ENCODE data around the gene RAPGEFL1.

The RAPGEFL1 gene

DNA sequence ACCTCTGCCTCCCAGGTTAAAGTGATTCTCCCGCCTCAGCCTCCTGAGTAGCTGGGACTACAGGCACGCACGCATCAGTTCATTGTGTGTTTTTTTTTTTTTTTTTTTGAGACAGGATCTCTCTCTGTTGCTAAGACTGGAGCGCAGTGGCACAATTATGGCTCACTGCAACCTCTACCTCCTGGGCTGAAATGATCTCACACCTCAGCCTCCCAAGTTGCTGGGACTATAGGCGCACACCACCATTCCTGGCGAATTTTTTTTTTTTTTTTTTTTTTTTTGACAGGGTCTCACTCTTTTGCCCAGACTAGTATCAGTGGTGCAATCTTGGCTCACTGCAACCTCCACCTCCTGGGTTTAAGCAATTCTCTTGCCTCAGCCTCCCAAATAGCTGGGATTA, 17.8 kb upstream of the RAPGEFL1 start:
- TF ChIP-seq, protein P1, sequence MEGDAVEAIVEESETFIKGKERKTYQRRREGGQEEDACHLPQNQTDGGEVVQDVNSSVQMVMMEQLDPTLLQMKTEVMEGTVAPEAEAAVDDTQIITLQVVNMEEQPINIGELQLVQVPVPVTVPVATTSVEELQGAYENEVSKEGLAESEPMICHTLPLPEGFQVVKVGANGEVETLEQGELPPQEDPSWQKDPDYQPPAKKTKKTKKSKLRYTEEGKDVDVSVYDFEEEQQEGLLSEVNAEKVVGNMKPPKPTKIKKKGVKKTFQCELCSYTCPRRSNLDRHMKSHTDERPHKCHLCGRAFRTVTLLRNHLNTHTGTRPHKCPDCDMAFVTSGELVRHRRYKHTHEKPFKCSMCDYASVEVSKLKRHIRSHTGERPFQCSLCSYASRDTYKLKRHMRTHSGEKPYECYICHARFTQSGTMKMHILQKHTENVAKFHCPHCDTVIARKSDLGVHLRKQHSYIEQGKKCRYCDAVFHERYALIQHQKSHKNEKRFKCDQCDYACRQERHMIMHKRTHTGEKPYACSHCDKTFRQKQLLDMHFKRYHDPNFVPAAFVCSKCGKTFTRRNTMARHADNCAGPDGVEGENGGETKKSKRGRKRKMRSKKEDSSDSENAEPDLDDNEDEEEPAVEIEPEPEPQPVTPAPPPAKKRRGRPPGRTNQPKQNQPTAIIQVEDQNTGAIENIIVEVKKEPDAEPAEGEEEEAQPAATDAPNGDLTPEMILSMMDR (IDR thresholded peaks at IDR 0.05; ENCODE audit: extremely low read depth, missing control alignments): no peak
- DNase-seq (ENCODE audit: low spot score): no peak

DNA sequence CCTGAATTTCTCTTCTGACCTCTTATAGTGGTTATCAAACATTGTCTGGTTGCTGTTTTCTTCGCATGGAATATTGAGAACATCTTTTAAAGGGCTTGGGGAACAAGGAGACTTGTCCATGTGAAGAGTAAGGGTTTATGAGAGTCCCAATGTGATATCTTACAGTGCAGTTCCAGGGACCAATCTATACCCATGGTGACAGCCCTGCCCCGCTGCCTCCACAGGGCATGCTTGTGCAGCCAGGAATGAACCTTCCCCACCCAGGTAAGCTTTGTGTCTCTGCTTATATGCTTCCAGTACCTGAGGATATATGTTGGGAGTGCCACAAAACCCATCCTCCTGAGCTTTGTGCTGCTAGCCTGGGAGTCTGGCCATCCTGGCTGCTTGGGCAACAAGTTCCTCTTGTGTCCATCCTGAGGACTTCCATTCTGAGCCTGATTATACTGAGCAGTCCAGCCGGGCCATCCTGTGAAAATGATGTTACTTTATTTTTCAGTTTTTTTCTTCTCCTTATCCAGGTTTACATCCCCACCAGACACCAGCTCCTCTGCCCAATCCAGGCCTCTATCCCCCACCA, 9.5 kb upstream of the RAPGEFL1 start:
- DNase-seq (ENCODE audit: low spot score): no peak
- TF ChIP-seq, protein P1 (IDR thresholded peaks at IDR 0.05; ENCODE audit: extremely low read depth, missing control alignments): no peak

DNA sequence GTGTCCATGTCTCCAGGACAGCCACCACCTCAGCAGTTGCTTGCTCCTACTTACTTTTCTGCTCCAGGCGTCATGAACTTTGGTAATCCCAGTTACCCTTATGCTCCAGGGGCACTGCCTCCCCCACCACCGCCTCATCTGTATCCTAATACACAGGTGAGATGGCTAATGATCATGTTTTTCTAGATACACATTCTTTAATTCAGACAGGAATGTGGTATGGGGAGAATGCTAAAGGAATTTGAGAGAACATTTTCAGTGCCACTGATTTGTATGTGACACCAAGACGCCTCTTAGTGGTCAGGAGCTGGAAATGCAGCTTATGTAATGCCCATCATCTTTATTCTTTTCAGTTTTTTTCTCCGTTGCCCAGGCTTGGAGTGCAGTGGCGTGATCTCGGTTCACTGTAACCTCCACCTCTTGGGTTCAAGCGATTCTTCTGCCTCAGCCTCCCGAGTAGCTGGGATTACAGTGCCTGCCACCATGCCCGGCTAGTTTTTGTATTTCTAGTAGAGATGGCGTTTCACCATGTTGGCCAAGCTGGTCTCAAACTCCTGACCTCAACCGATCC, 8.9 kb upstream of the RAPGEFL1 start:
- TF ChIP-seq, protein P1 (IDR thresholded peaks at IDR 0.05; ENCODE audit: extremely low read depth, missing control alignments): peak; percentile 60
- peak; percentile 66 for DNase-seq (ENCODE audit: low spot score)

DNA sequence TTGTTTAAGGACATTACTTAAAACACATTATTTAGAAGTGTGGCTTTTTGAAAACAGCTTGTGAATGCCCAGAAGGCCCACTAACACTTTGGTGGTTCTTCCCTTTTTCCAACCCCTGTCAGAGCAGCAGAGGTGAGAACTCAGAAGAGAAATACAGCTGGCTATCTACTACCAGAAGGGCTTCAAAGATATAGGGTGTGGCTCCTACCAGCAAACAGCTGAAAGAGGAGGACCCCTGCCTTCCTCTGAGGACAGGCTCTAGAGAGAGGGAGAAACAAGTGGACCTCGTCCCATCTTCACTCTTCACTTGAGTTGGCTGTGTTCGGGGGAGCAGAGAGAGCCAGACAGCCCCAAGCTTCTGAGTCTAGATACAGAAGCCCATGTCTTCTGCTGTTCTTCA, 6.9 kb upstream of the RAPGEFL1 start:
- TF ChIP-seq, protein P1 (IDR thresholded peaks at IDR 0.05; ENCODE audit: extremely low read depth, missing control alignments): no peak
- DNase-seq (ENCODE audit: low spot score): no peak

DNA sequence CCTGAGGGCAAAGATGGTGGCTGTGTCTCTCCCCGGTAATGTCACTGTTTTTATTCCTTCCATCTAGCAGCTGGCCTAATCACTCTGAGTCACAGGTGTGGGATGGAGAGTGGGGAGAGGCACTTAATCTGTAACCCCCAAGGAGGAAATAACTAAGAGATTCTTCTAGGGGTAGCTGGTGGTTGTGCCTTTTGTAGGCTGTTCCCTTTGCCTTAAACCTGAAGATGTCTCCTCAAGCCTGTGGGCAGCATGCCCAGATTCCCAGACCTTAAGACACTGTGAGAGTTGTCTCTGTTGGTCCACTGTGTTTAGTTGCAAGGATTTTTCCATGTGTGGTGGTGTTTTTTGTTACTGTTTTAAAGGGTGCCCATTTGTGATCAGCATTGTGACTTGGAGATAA, 5.5 kb upstream of the RAPGEFL1 start:
- no peak for DNase-seq (ENCODE audit: low spot score)
- TF ChIP-seq, protein P1 (IDR thresholded peaks at IDR 0.05; ENCODE audit: extremely low read depth, missing control alignments): no peak

DNA sequence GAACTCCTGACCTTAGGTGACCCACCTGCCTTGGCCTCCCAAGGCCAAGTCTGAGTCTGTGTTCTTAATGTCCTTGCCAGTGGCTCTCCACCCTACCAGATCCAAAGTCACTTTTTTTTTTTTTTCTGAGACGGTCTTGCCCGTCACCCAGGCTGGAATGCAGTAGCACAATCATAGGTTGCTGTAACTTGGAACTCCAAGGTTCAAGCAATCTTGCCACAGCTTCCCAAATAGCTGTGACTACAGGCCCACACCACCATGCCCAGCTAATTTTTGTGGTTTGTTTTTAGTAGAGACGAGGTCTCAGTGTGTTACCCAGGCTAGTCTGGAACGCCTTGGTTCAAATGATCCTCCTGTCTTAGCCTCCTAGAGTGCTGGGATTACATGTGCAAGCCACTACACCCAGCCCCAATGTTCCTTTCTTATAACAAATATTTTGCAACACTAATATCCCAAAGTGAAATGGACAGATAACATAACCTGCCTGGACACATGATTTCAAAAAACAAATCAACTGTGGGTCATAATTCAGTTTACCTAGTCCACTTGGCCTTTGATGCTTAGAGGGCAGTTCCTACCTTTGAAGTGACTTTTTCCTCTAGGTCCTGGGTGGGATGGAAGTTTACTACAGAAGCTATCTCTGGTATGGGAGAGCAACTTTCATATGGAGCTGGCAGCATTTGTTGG, 4.0 kb upstream of the RAPGEFL1 start:
- TF ChIP-seq, protein P1 (IDR thresholded peaks at IDR 0.05; ENCODE audit: extremely low read depth, missing control alignments): no peak
- DNase-seq (ENCODE audit: low spot score): no peak

DNA sequence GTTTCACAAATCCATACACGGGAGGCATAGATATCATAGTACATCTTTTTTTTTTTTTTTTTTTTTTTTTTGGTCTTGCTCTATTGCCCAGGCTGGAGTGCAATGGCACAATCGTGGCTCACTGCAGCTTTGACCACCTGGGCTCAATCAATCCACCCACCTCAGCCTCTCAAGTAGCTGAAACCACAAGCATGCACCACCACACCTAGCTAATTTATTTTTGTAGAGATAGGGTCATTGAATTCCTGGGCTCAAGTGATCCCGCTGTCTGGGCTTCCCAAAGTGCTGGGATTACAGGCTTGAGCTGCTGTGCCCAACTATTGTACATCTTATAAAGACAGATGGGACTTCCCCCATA, 3.5 kb upstream of the RAPGEFL1 start:
- DNase-seq (ENCODE audit: low spot score): no peak
- TF ChIP-seq, protein P1 (IDR thresholded peaks at IDR 0.05; ENCODE audit: extremely low read depth, missing control alignments): no peak
